Measurements from ENCODE around the gene SEC31A. TPM values are rescaled to one million over a fixed set of nuclear protein-coding genes. Genes with fewer than 3 reads are reported as not detected.

Gene SEC31A
- total RNA-seq, 1 experiment from 2014 or later: 128 TPM

DNA sequence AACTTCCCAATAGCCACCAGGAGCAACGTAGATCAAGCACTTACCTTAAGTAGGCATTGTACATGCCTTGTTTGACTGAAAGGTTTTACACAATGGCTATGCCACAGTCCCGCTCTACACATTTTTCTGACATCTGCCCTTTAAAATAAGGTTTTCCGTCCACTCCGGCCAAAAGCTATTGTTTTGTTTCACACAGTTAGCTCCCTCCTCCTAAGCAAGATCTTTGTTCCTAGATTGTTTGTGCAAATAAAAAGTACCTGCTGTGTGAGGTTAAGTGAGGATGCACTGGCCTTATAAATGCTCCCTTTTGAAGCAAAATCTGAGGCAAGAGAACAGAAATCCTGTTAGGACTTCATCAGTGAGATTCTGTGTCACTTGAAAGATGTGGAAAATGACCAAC lies 104.1 kb downstream of the SEC31A start:
- no peak overlapping the region for H2BK15ac ChIP-seq (ENCODE audit: low read depth, low read length)
- no peak overlapping the region for H3K27ac ChIP-seq (ENCODE audit: insufficient read length, low read depth, low read length)
- no peak overlapping the region for H2AFZ ChIP-seq (ENCODE audit: low read length)
- H2BK20ac ChIP-seq (ENCODE audit: low read depth, low read length, poor library complexity, severe bottlenecking): no peak overlapping the region
- no peak overlapping the region for H4K91ac ChIP-seq (ENCODE audit: insufficient read length, low read depth, low read length)
- no peak overlapping the region for H3K18ac ChIP-seq (ENCODE audit: insufficient read length, low read depth, low read length)
- no peaks in the 10 kb centered on the region for H3K79me1 ChIP-seq (ENCODE audit: insufficient read depth, low read depth, low read length, poor library complexity, severe bottlenecking)
- Mint-ChIP-seq H3K4me1 (peaks cover 35 to 45% of the 10 kb centered on the region in 2 experiments), H3K27ac (no peak overlapping the region), H3K9me3 (peaks cover 0 to 22% of the 10 kb centered on the region in 2 experiments; a peak in 2 of 5 replicates), H3K27me3 (ENCODE audit: low read depth) (peaks cover 100% of the 10 kb centered on the region), H3K4me3 (no peak overlapping the region), H3K36me3 (ENCODE audit: insufficient read depth in 1 of 3, low read depth in 3 of 3) (no peaks in the 10 kb centered on the region)
- no peaks in the 10 kb centered on the region for H3K4me1 ChIP-seq (ENCODE audit: insufficient read depth, low read length)
- no CpG with 5 or more reads among the region's 4 CpGs for WGBS (ENCODE audit: extremely low coverage, insufficient read length, low lambda C conversion rate)
- no peak overlapping the region for H3K23ac ChIP-seq (ENCODE audit: insufficient read length, low read depth, low read length)
- no peak for TF ChIP-seq CTCF (conservative IDR thresholded peaks at IDR 0.05)
- no peaks in the 10 kb centered on the region for H4K20me1 ChIP-seq (ENCODE audit: control insufficient read depth, insufficient read depth, insufficient read length)
- no peaks in the 10 kb centered on the region for H3K23me2 ChIP-seq (ENCODE audit: insufficient read length, low read depth, low read length, poor library complexity, severe bottlenecking)
- H3K14ac ChIP-seq (ENCODE audit: insufficient read depth, low read length): no peak overlapping the region
- no peak overlapping the region for H3K9ac ChIP-seq (ENCODE audit: extremely low read depth, insufficient read length, low read length)
- no peak overlapping the region for H4K5ac ChIP-seq (ENCODE audit: insufficient read length, low read depth, low read length)
- H2BK12ac ChIP-seq (ENCODE audit: insufficient read length, low read depth, low read length): no peak overlapping the region
- peak; percentile 1 for DNase-seq
- H2AK5ac ChIP-seq (ENCODE audit: insufficient read length, low read length): no peak overlapping the region
- no peak overlapping the region for H3K56ac ChIP-seq (ENCODE audit: insufficient read length, low read depth, low read length)
- no peaks in the 10 kb centered on the region for H3K79me2 ChIP-seq (ENCODE audit: insufficient read depth, low read length)
- H2BK120ac ChIP-seq (ENCODE audit: low read depth, low read length, poor library complexity, severe bottlenecking): no peak overlapping the region
- no peak overlapping the region for H3K4ac ChIP-seq (ENCODE audit: low read depth, low read length)
- no peaks in the 10 kb centered on the region for H3K9me3 ChIP-seq (ENCODE audit: control insufficient read depth, low read depth, low read length)
- no peak overlapping the region for H3K4me2 ChIP-seq (ENCODE audit: insufficient read depth, insufficient read length, low read length)
- H2BK5ac ChIP-seq (ENCODE audit: insufficient read length, low read length): no peak overlapping the region
- no peak overlapping the region for H3T11ph ChIP-seq (ENCODE audit: low read length)
- H4K8ac ChIP-seq (replicated peaks; ENCODE audit: insufficient read length, low read depth, low read length): no peak overlapping the region
- peaks cover 80% of the 10 kb centered on the region for H3K27me3 ChIP-seq (ENCODE audit: insufficient read depth, low read length)

All from H9 (cell line).